Endothelial cell of umbilical vein (primary cell): Measurements from ENCODE around the gene NACA2. TPM values are rescaled to one million over a fixed set of nuclear protein-coding genes. Genes with fewer than 3 reads are reported as not detected.

Experiments
- BruUV-seq: library from RNA; stranded (reverse); fragments of 400-500 nt; replicated peaks from 2 replicates; lab custom pipeline; 2021; lab: Mats Ljungman, UMichigan
- CTCF ChIA-PET: fragments of 300-600, 350-600 bp; sonication (Branson Sonifier 250); formaldehyde crosslinking; loops from one replicate; lab custom pipeline; 2021; ENCODE audit warnings: antibody characterized with exemption, inconsistent platforms; lab: Charles Lee
- POLR2A ChIA-PET: fragments of 300-600, 350-600 bp; sonication (Branson Sonifier 250); formaldehyde crosslinking; loops from one replicate; lab custom pipeline; 2021; ENCODE audit warnings: antibody characterized with exemption, inconsistent platforms; lab: Charles Lee
- DNase-seq: peaks from one replicate; pipeline ENCODE4 v3.0.0-alpha.2; 2011; ENCODE audit warnings: low read depth, low spot score
- FAIRE-seq: peaks from 2 replicates; lab custom pipeline; 2011; peaks lifted over from hg19 to GRCh38; lab: Jason Lieb, UNC
- H2AFZ ChIP-seq: 2 replicates; pipeline ENCODE4 v1.6.0; 2012; ENCODE audit warnings: low read depth, low read length, control low read depth, inconsistent platforms
- H3K27ac ChIP-seq: 2 replicates; pipeline ENCODE4 v1.5.1; 2011; ENCODE audit warnings: low read depth, mild to moderate bottlenecking, control low read depth, low read length, moderate library complexity; ENCODE audit not compliant: insufficient read depth
- H3K27me3 ChIP-seq, 2 experiments: 2 replicates each; pipeline versions ENCODE4 v1.6.0 to v1.6.1; 2011; ENCODE audit warnings: low read length in 2 of 2, mixed read lengths in 1 of 2; ENCODE audit not compliant: control insufficient read depth in 2 of 2, insufficient read depth in 2 of 2
- H3K36me3 ChIP-seq, 2 experiments: 2 replicates in 1 of 2; 3 replicates in 1 of 2; pipeline ENCODE4 v1.5.1; 2011; ENCODE audit warnings: low read length in 2 of 2, mild to moderate bottlenecking in 1 of 2, moderate library complexity in 1 of 2; ENCODE audit not compliant: control insufficient read depth in 2 of 2, insufficient read depth in 2 of 2; ENCODE audit errors: extremely low read depth in 1 of 2
- H3K4me1 ChIP-seq: 3 replicates; pipeline ENCODE4 v1.5.1; 2011; ENCODE audit warnings: mild to moderate bottlenecking, low read length; ENCODE audit not compliant: control insufficient read depth, insufficient read depth; ENCODE audit errors: extremely low read depth
- H3K4me2 ChIP-seq: 2 replicates; pipeline ENCODE4 v1.6.1; 2011; ENCODE audit warnings: low read length, control low read depth, mixed read lengths; ENCODE audit not compliant: insufficient read depth
- H3K4me3 ChIP-seq, 3 experiments: fragments of 200-600 bp in 1 of 3; sonication (generic), shearing (Covaris generic) in 1 of 3; replicated peaks in 1 of 3; 2 replicates each; pipeline ENCODE4 v1.5.1; 2011 to 2016; ENCODE audit warnings: control low read depth in 3 of 3, low read length in 3 of 3, mild to moderate bottlenecking in 2 of 3, inconsistent platforms in 1 of 3, low read depth in 1 of 3, moderate library complexity in 1 of 3; ENCODE audit not compliant: insufficient read depth in 1 of 3
- H3K79me2 ChIP-seq: 2 replicates; pipeline ENCODE4 v1.6.0; 2012; ENCODE audit warnings: low read length, inconsistent platforms; ENCODE audit not compliant: control insufficient read depth, insufficient read depth
- H3K9ac ChIP-seq: replicated peaks from 2 replicates; pipeline ENCODE3; 2011; ENCODE audit warnings: low read length, control low read depth; ENCODE audit not compliant: insufficient read depth; ENCODE audit errors: extremely low read depth
- H3K9me1 ChIP-seq: replicated peaks from 3 replicates; pipeline ENCODE4 v1.6.0; 2011; ENCODE audit warnings: mild to moderate bottlenecking, low read length; ENCODE audit not compliant: control insufficient read depth, insufficient read depth; ENCODE audit errors: extremely low read depth
- H3K9me3 ChIP-seq: replicated peaks from 2 replicates; pipeline ENCODE4 v1.5.1; 2012; ENCODE audit warnings: low read length, inconsistent platforms; ENCODE audit not compliant: control insufficient read depth, insufficient read depth
- H4K20me1 ChIP-seq: replicated peaks from 2 replicates; pipeline ENCODE3; 2011; ENCODE audit warnings: mild to moderate bottlenecking, low read length; ENCODE audit not compliant: control insufficient read depth, insufficient read depth; ENCODE audit errors: extremely low read depth
- CTCF ChIP-seq, 2 donors: IDR thresholded peaks; 1 replicate in 1 of 2; 2 replicates in 1 of 2; pipeline ENCODE4 v1.5.1; 2011; ENCODE audit warnings: low read length in 2 of 2, mild to moderate bottlenecking in 2 of 2, moderate library complexity in 2 of 2, control low read depth in 1 of 2, inconsistent platforms in 1 of 2, low read depth in 1 of 2; ENCODE audit not compliant: insufficient read depth in 1 of 2; ENCODE audit errors: extremely low read depth in 1 of 2
- EZH2 ChIP-seq: IDR thresholded peaks from 2 replicates; pipeline ENCODE4 v1.6.1; 2012; ENCODE audit warnings: borderline replicate concordance, low read depth, mild to moderate bottlenecking, moderate library complexity, low read length, inconsistent platforms; ENCODE audit not compliant: severe bottlenecking
- FOS ChIP-seq: IDR thresholded peaks from 2 replicates; pipeline ENCODE4 v1.6.1; 2011; ENCODE audit warnings: mild to moderate bottlenecking, low read length, moderate library complexity, borderline replicate concordance; ENCODE audit not compliant: insufficient read depth
- GATA2 ChIP-seq: IDR thresholded peaks from 2 replicates; pipeline ENCODE4 v1.7.0; 2011; ENCODE audit warnings: low read depth, mild to moderate bottlenecking, moderate library complexity, mixed read lengths, low read length; ENCODE audit not compliant: insufficient read length, insufficient read depth
- JUN ChIP-seq: IDR thresholded peaks from 2 replicates; pipeline ENCODE4 v1.6.1; 2011; ENCODE audit warnings: borderline replicate concordance, low read depth; ENCODE audit not compliant: insufficient read length, insufficient read depth
- MAX ChIP-seq: IDR thresholded peaks from 2 replicates; pipeline ENCODE4 v1.6.1; 2011; ENCODE audit not compliant: insufficient read depth, insufficient read length
- MYC ChIP-seq: IDR thresholded peaks from one replicate; pipeline ENCODE4 v1.6.1; 2011; ENCODE audit warnings: mild to moderate bottlenecking, low read depth, low read length
- POLR2A ChIP-seq: IDR thresholded peaks from 2 replicates; pipeline ENCODE4 v1.6.1; 2012; ENCODE audit warnings: low read depth, mild to moderate bottlenecking, control low read depth, low read length
- POLR2AphosphoS5 ChIP-seq: IDR thresholded peaks from 2 replicates; pipeline ENCODE4 v1.6.1; 2012; ENCODE audit warnings: low read depth, mild to moderate bottlenecking, control low read depth, low read length, moderate library complexity; ENCODE audit not compliant: insufficient read depth
- dilution Hi-C: fragments of 300-500 bp; cut with MboI; formaldehyde crosslinking; loops from one replicate; pipeline ENCODE4 v1.15.0; 2019; ENCODE audit warnings: low sequenced_read_pairs; ENCODE audit not compliant: extremely low pct_ligation_motif_present
- intact Hi-C: fragments of 100-400 bp; cut with micrococcal nuclease; formaldehyde crosslinking; loops from one replicate; pipeline ENCODE4 v1.10.0; 2022
- polyA plus RNA-seq, 4 experiments: library from polyadenylated mRNA; depleted of rRNA in 3 of 4; stranded (reverse) in 3 of 4; unstranded in 1 of 4; fragments of >200 nt; gene quantifications; 2 replicates each; pipeline versions ENCODE4 v1.2.1 to v1.2.3, GENCODE V29; 2011 to 2012; ENCODE audit warnings: missing spikeins in 1 of 4
- total RNA-seq: library from RNA; stranded (reverse); gene quantifications from 2 replicates; pipeline ENCODE4 v1.2.3, GENCODE V29; 2021

NACA2 gene
- total and polyA plus RNA-seq, 2 donors (not counting 3 experiments of a cell fraction or from before 2014, with no cell fraction given), result not detected

- Histone ChIP-seq H4K20me1 (no peaks in the 10 kb centered on the region), H3K4me3 (no peak overlapping the region), H3K4me1 (no peaks in the 10 kb centered on the region), H3K27ac (no peak overlapping the region), H3K9me3 (no peaks in the 10 kb centered on the region), H2AFZ (no peak overlapping the region), H3K4me2 (no peak overlapping the region), H3K9ac (no peak overlapping the region), H3K27me3 (peaks cover 0 to 17% of the 10 kb centered on the region in 2 experiments), H3K36me3 (no peaks in the 10 kb centered on the region), H3K79me2 (no peaks in the 10 kb centered on the region), H3K9me1 (no peaks in the 10 kb centered on the region)
- BruUV-seq, result no TSS peak
- DNase-seq, result no peak
- dilution Hi-C loops, result no loop called here
- ChIA-PET POLR2A (no interaction called here), CTCF (interaction anchor here (0.8 kb wide), 1 partner anchor 10 kb away, joined by 3 read pairs; no protein-coding TSS in a partner anchor)
- TF ChIP-seq JUN, result no peak
- FAIRE-seq, result no peak
- intact Hi-C loops, result no loop called here
Observed at GRCh38 chr17:61624951-61625350, 33.9 kb upstream of the NACA2 start.

- Histone ChIP-seq H3K4me1 (no peaks in the 10 kb centered on the region), H3K79me2 (no peaks in the 10 kb centered on the region), H3K9me1 (no peaks in the 10 kb centered on the region), H3K4me2 (no peak overlapping the region), H3K4me3 (no peak overlapping the region), H3K27me3 (peaks cover 0 to 11% of the 10 kb centered on the region in 2 experiments), H3K27ac (no peak overlapping the region), H3K9me3 (no peaks in the 10 kb centered on the region), H2AFZ (no peak overlapping the region), H3K36me3 (no peaks in the 10 kb centered on the region), H3K9ac (no peak overlapping the region), H4K20me1 (no peaks in the 10 kb centered on the region)
- DNase-seq, result no peak
- CTCF ChIA-PET, result interaction anchor here (1.5 to 1.9 kb wide), 2 partner anchors 9 to 14 kb away, joined by 4 to 6 read pairs; no protein-coding TSS in a partner anchor
- POLR2A ChIA-PET, result no interaction called here
- dilution Hi-C loops, result no loop called here
- intact Hi-C loops, result no loop called here
- no peak for FAIRE-seq
- BruUV-seq, result no TSS peak
- TF ChIP-seq EZH2, result no peak
- TF ChIP-seq POLR2A, result no peak
- no peak for TF ChIP-seq POLR2AphosphoS5
- no peak for TF ChIP-seq JUN
- no peak for TF ChIP-seq GATA2
- no peak for TF ChIP-seq FOS
- TF ChIP-seq MYC, result no peak
- no peak for TF ChIP-seq MAX
- no peak for TF ChIP-seq CTCF (IDR thresholded peaks at IDR 0.05; ENCODE audit: extremely low read depth in 1 of 2, insufficient read depth in 1 of 2, low read depth in 1 of 2, low read length in 2 of 2)
Observed at GRCh38 chr17:61621317-61621716, 30.3 kb upstream of the NACA2 start.
